Esophagus squamous epithelium (tissue), 5 donors: ENCODE results near the gene PRKCZ. TPM values are rescaled to one million over a fixed set of nuclear protein-coding genes. Genes with fewer than 3 reads are reported as not detected.

Source experiments
- DNase-seq: peaks from one replicate; lab custom pipeline; 2025; lab: John Stamatoyannopoulos, UW
- H3K27ac ChIP-seq, 4 donors: fragments of 200-600 bp; sonication (generic); one replicate each; pipeline ENCODE4 v1.5.1; 2016 to 2019; ENCODE audit warnings: mild to moderate bottlenecking in 1 of 4
- H3K27me3 ChIP-seq, 4 donors: fragments of 200-600 bp; sonication (generic); 1 replicate in 3 of 4; 2 replicates in 1 of 4; pipeline versions ENCODE4 v1.5.1 to v1.6.0; 2017 to 2021; ENCODE audit warnings: antibody characterized with exemption in 1 of 4
- H3K36me3 ChIP-seq, 3 donors: fragments of 200-600 bp; sonication (generic); one replicate each; pipeline ENCODE4 v1.5.1; 2016 to 2019
- H3K4me1 ChIP-seq, 3 donors: fragments of 200-600 bp; sonication (generic); one replicate each; pipeline ENCODE4 v1.5.1; 2017 to 2019
- H3K4me3 ChIP-seq, 4 donors: fragments of 200-600 bp; sonication (generic); 1 replicate in 3 of 4; 2 replicates in 1 of 4; pipeline ENCODE4 v1.5.1; 2016 to 2019; ENCODE audit warnings: mild to moderate bottlenecking in 2 of 4, moderate library complexity in 1 of 4
- H3K9me3 ChIP-seq, 3 donors: fragments of 200-600 bp; sonication (generic); one replicate each; pipeline ENCODE4 v1.5.1; 2016 to 2019
- CTCF ChIP-seq, 6 experiments: fragments of 450-650 bp in 4 of 6; fragments of 200-600 bp in 2 of 6; sonication (generic) in 2 of 6; IDR thresholded peaks; one replicate each; pipeline ENCODE4 v1.5.1; 2016 to 2019; ENCODE audit warnings: antibody characterized with exemption in 6 of 6, mild to moderate bottlenecking in 4 of 6, moderate library complexity in 4 of 6
- POLR2A ChIP-seq, 4 donors: fragments of 450-650 bp; IDR thresholded peaks; one replicate each; pipeline ENCODE4 v1.6.1; 2017; ENCODE audit warnings: antibody characterized with exemption in 4 of 4, mild to moderate bottlenecking in 4 of 4, moderate library complexity in 3 of 4
- WGBS, 2 donors: methylation state at CpG; one replicate each; pipeline ENCODE4 v1.1.5; 2018; 5-methylcytosine and 5-hydroxymethylcytosine counted together
- intact Hi-C: fragments of 100-400 bp; cut with DNase I; formaldehyde crosslinking; loops from one replicate; pipeline ENCODE4 v1.15.0; 2022
- total RNA-seq, 4 donors: library from RNA; depleted of rRNA; stranded (reverse); fragments of >200 nt; gene quantifications; one replicate each; pipeline ENCODE4 v1.1.0, GENCODE V29; 2016
- donor health status: DM: yes; HTN: yes; CAD: no.

Gene PRKCZ
- total RNA-seq, 4 donors from 2014 or later = 14.5 to 23.8 (median 17.5) TPM

- H3K4me3 ChIP-seq = peak overlapping the region; percentile 14 to 73 (median 50)
- H3K27me3 ChIP-seq = no peaks in the 10 kb centered on the region
- H3K27ac ChIP-seq = peak overlapping the region; percentile 51 to 96 (median 86)
- no peaks in the 10 kb centered on the region for H3K9me3 ChIP-seq
- 0 to 9% methylated on average over 5 to 12 of the region's 60 CpGs for WGBS, 2 donors
- H3K4me1 ChIP-seq = peaks cover 46 to 83% (median 64%) of the 10 kb centered on the region in 3 donors
- TF ChIP-seq CTCF (IDR thresholded peaks at IDR 0.05) (no peak), POLR2A (IDR thresholded peaks at IDR 0.05) (peak in 2 of 4 donors; percentile 35 to 50)
- DNase-seq = no peak
- H3K36me3 ChIP-seq = no peaks in the 10 kb centered on the region
- intact Hi-C loops = no loop called here
Observed at GRCh38 chr1:2204415-2205190, 154.4 kb downstream of the PRKCZ start.

GRCh38 chr1:2205191-2205952, 155.2 kb downstream of the PRKCZ start:
- TF ChIP-seq POLR2A (IDR thresholded peaks at IDR 0.05) (peak in 2 of 4 donors; percentile 29 to 63), CTCF (IDR thresholded peaks at IDR 0.05) (peak in 2 of 6 experiments; percentile 6 to 15)
- Histone ChIP-seq H3K27me3 (no peaks in the 10 kb centered on the region), H3K9me3 (no peaks in the 10 kb centered on the region), H3K4me3 (peak overlapping the region; percentile 30 to 68 (median 52)), H3K36me3 (no peaks in the 10 kb centered on the region), H3K4me1 (peaks cover 44 to 83% (median 64%) of the 10 kb centered on the region in 3 donors), H3K27ac (peak overlapping the region; percentile 73 to 91 (median 90))
- intact Hi-C loops = no loop called here
- DNase-seq = peak; percentile 92
- WGBS, 2 donors = 27% methylated on average over 2 of the region's 84 CpGs; no CpG with 5 or more reads in 1 of the 2 donors

- peaks cover 52 to 85% (median 69%) of the 10 kb centered on the region in 3 donors for H3K4me1 ChIP-seq
- no peaks in the 10 kb centered on the region for H3K36me3 ChIP-seq
- peak overlapping the region; percentile 72 to 93 (median 90) for H3K27ac ChIP-seq
- TF ChIP-seq CTCF (IDR thresholded peaks at IDR 0.05) = no peak
- WGBS, 2 donors = 69 to 71% methylated on average over 7 to 10 of the region's 16 CpGs
- intact Hi-C loops = no loop called here
- peak overlapping the region in 2 of 4 donors; percentile 9 to 44 for H3K4me3 ChIP-seq
- no peaks in the 10 kb centered on the region for H3K9me3 ChIP-seq
- H3K27me3 ChIP-seq = no peaks in the 10 kb centered on the region
- DNase-seq = no peak
Observed at GRCh38 chr1:2206813-2207487, 156.7 kb downstream of the PRKCZ start.

- WGBS, 2 donors = 49 to 56% methylated on average over 7 to 10 of the region's 24 CpGs
- H3K27ac ChIP-seq = peak overlapping the region; percentile 72 to 93 (median 90)
- intact Hi-C loops = no loop called here
- TF ChIP-seq POLR2A (IDR thresholded peaks at IDR 0.05) (no peak), CTCF (IDR thresholded peaks at IDR 0.05) (peak in 1 of 6 experiments; percentile 2)
- no peaks in the 10 kb centered on the region for H3K9me3 ChIP-seq
- H3K27me3 ChIP-seq = no peaks in the 10 kb centered on the region
- no peak for DNase-seq
- peak overlapping the region in 1 of 4 donors; percentile 3 for H3K4me3 ChIP-seq
- peaks cover 68 to 94% (median 84%) of the 10 kb centered on the region in 3 donors for H3K4me1 ChIP-seq
- H3K36me3 ChIP-seq = no peaks in the 10 kb centered on the region
Observed at GRCh38 chr1:2208309-2209239, 158.4 kb downstream of the PRKCZ start.
